Fibroblast of pulmonary artery (primary cell): ENCODE results near the gene FLYWCH2.

Experiments
- DNase-seq: peaks from one replicate; pipeline ENCODE4 v3.0.0-alpha.2; 2010; ENCODE audit warnings: low read depth
- H3K4me3 ChIP-seq: replicated peaks from 2 replicates; pipeline ENCODE4 v1.5.1; 2011; ENCODE audit warnings: low read depth, mild to moderate bottlenecking, control low read depth, low read length, moderate library complexity
- TF ChIP-seq, protein P1 (sequence below): IDR thresholded peaks from 2 replicates; pipeline ENCODE4 v1.5.1; 2011; ENCODE audit warnings: mild to moderate bottlenecking, control low read depth, low read length, inconsistent platforms; ENCODE audit errors: missing control alignments

Gene FLYWCH2

DNA sequence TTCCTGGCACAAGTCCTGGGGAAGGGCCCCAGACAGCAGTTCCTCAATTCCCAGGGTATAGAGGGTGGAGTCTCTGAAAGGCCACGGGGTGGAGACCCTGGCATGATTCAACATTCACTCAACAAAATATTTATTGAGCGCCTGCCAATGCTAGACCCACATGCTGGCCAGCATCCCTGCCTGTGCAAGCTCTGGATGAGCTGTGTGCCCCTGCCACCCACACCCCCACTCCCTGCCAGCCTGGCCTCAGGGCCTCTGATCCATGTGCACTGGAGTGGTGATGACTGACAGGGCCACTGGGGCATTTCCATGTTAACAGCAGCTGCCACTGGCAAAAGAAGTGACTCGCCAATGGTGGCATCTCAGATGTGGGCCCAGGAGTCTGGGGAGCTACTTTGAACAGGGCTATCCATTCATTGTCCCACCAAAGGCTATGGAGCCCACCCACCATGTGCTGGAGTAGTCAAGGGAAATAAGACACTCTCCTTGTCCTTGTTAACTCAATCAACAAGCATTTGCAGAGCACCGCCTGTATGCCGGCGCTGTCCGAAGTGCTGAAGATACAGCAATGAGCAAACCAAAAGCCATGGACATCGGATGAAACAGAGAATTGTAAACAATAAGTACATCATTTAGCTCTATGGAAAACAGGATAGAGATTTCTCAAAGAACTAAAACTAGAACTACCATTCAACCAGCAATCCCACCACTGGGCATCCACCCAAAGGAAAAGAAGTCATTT is 22.0 kb upstream of the FLYWCH2 start:
- no peak overlapping the region for H3K4me3 ChIP-seq
- peak; percentile 40 for DNase-seq
- TF ChIP-seq, protein P1, sequence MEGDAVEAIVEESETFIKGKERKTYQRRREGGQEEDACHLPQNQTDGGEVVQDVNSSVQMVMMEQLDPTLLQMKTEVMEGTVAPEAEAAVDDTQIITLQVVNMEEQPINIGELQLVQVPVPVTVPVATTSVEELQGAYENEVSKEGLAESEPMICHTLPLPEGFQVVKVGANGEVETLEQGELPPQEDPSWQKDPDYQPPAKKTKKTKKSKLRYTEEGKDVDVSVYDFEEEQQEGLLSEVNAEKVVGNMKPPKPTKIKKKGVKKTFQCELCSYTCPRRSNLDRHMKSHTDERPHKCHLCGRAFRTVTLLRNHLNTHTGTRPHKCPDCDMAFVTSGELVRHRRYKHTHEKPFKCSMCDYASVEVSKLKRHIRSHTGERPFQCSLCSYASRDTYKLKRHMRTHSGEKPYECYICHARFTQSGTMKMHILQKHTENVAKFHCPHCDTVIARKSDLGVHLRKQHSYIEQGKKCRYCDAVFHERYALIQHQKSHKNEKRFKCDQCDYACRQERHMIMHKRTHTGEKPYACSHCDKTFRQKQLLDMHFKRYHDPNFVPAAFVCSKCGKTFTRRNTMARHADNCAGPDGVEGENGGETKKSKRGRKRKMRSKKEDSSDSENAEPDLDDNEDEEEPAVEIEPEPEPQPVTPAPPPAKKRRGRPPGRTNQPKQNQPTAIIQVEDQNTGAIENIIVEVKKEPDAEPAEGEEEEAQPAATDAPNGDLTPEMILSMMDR: no peak

DNA sequence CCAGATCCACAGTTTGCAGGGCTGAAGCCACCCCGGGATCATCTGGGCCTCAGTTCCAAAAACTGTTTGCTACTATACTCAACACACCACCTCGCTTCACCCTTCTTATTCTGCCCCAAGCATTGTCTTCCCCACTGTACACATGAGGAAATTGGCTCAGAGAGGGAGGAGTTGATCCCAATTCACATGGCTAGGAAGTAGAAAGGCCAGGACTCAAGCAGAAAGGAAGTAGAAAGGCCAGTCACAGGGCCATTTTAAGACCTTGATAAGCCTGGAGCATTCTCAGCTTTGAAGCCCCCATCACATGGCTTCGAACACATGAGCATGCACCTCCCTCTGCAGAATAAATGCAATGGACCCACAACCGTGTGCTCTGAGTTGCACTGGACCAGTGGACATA is 17.4 kb upstream of the FLYWCH2 start:
- no peak overlapping the region for H3K4me3 ChIP-seq
- no peak for DNase-seq
- TF ChIP-seq, protein P1: no peak

DNA sequence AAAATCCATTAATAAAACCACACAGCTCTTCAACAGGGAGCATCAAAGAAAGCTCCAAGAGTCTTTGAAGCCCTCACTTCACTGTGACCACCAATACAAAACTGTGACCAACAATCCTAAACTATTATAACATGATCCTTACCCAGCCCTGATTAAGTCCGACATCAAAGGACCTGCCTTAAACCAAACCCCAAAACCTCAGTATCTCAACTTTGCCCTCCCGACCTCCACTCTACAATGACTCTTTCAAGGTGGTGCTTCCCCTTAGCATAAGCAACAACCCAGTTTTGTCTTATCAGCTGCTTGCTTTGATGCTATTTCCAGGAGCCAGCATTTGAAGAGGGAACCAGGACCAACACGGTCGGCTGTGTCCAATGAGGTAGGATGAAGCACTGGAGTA is 16.6 kb upstream of the FLYWCH2 start:
- DNase-seq: no peak
- TF ChIP-seq, protein P1: no peak
- no peak overlapping the region for H3K4me3 ChIP-seq

DNA sequence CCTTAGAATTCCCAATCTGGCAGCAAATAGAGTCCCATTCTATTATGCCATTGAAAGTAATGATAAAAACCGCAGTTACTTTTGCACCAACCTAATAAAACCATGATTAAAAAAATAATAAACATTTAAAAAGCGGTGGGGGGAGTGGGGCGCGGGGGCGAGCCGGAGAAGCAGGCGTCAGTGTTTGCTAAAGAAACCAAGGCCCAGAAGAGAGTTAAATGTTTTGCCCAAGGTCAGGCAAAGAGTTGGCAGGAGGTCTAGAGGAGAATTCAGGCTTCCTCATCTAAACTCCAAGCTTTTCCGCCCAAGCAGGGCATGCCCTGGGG is 15.4 kb upstream of the FLYWCH2 start:
- DNase-seq: no peak
- TF ChIP-seq, protein P1: no peak
- H3K4me3 ChIP-seq: peak overlapping the region; percentile 64

DNA sequence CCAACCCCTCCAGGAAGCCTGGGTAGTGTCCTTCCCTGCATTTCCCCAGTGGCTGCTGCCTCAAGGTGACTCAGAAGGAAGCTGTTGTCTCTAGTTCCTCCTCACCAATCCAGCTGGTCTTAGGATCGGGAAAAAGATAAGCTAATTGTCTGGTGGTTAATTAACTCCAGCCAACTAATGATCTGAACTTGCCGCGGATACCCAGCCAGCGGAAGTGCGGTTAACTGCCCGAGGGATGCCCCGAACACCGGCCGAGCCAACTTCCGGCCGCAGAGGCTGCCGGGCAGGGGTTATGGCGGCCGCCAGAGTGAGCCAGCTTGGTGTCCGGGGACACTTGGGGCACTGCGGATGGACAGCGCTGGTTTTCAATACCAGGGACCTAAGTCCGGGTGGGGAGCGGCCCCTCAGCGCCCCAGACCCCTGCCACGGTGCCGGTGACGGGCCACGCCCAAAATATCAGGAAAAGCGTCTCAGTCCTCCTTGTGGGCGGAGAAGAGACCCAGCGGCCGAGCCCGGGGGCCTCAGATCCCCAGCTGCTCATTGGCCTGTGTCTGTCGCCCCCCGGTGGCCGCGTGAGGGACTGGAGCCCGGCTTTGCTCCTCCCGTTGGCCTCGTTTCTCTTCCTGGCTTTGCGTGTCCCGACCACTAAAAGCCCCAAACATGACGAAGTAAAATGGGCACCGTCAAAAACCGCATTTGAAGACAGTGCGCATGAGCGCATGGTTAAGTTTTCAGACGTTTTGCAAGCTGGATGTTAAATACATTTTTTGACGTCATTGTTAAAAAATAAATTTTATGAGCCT is 14.8 kb upstream of the FLYWCH2 start:
- DNase-seq: peak; percentile 94
- TF ChIP-seq, protein P1: peak; percentile 92
- peak overlapping the region; percentile 64 for H3K4me3 ChIP-seq

DNA sequence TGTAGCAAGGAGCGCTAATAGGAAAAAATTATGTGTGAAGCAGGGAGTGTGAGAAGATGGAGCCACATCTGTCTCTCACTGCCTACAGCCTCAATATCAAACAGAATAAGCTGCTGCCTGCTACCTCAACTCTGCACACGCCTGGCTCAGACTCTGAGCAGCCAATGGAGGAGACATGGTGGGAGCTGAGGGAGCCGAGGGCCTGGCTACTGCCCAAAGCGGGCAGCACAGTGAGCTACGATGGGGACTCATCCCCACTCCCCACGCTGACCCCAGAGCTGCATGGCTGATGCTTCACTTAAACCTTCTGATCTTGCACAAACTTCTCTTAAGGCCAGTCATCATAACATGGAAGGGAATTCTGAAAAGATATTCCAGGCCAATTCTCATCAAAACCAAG is 11.1 kb upstream of the FLYWCH2 start:
- no peak overlapping the region for H3K4me3 ChIP-seq
- TF ChIP-seq, protein P1: no peak
- DNase-seq: no peak
